GM06990 (cell line): ENCODE results near the gene TIMP4.

ENCODE experiments used
- DNase-seq: peaks from one replicate; pipeline ENCODE4 v3.0.0-alpha.2; 2011; ENCODE audit not compliant: insufficient read length; ENCODE audit errors: extremely low read depth
- H3K27me3 ChIP-seq: replicated peaks from 2 replicates; pipeline ENCODE4 v1.6.0; 2011; ENCODE audit warnings: low read length; ENCODE audit not compliant: control insufficient read depth, insufficient read depth
- H3K36me3 ChIP-seq: 2 replicates; pipeline ENCODE4 v1.5.1; 2011; ENCODE audit warnings: low read length; ENCODE audit not compliant: control insufficient read depth, insufficient read depth
- H3K4me3 ChIP-seq: replicated peaks from 2 replicates; pipeline ENCODE4 v1.5.1; 2011; ENCODE audit warnings: low read depth, mild to moderate bottlenecking, control low read depth, low read length
- TF ChIP-seq, protein P1 (sequence below): IDR thresholded peaks from 2 replicates; pipeline ENCODE4 v1.5.1; 2011; ENCODE audit warnings: low read length, control low read depth, mild to moderate bottlenecking, inconsistent platforms; ENCODE audit not compliant: insufficient read depth, poor library complexity, severe bottlenecking

Gene TIMP4

DNA sequence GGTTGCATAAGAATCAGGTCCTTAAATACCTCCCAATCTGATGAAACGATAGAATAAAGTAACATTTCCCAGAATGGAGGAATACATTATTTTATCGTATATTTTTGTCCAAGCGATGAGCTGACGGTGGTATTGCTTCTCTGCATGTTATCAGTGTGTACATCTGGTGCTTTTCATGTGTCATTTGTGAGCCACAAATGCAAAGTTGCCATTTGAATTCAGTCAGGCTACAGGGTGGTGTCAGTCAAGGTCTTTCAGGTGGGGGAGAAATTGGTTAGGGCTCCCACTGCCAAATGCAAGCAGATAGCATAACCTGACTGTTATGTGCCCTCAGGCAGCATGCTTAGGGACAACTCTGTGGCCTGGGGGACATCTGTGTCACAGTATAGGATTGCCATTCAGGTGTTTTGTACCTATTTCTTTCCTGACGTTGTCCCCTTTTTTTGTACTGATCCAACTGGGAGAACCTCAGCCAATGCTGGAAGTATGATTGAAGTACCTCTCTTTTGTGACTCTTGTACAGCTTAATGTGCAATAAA is 26.5 kb upstream of the TIMP4 start:
- H3K36me3 ChIP-seq: no peaks in the 10 kb centered on the region
- TF ChIP-seq, protein P1, sequence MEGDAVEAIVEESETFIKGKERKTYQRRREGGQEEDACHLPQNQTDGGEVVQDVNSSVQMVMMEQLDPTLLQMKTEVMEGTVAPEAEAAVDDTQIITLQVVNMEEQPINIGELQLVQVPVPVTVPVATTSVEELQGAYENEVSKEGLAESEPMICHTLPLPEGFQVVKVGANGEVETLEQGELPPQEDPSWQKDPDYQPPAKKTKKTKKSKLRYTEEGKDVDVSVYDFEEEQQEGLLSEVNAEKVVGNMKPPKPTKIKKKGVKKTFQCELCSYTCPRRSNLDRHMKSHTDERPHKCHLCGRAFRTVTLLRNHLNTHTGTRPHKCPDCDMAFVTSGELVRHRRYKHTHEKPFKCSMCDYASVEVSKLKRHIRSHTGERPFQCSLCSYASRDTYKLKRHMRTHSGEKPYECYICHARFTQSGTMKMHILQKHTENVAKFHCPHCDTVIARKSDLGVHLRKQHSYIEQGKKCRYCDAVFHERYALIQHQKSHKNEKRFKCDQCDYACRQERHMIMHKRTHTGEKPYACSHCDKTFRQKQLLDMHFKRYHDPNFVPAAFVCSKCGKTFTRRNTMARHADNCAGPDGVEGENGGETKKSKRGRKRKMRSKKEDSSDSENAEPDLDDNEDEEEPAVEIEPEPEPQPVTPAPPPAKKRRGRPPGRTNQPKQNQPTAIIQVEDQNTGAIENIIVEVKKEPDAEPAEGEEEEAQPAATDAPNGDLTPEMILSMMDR: no peak
- no peak for DNase-seq
- no peaks in the 10 kb centered on the region for H3K27me3 ChIP-seq
- H3K4me3 ChIP-seq: no peak overlapping the region

GRCh38 chr3:12184541-12184940 is 25.8 kb upstream of the TIMP4 start:
- H3K36me3 ChIP-seq: no peaks in the 10 kb centered on the region
- no peak for DNase-seq
- H3K27me3 ChIP-seq: no peaks in the 10 kb centered on the region
- H3K4me3 ChIP-seq: no peak overlapping the region
- TF ChIP-seq, protein P1: no peak

- Histone ChIP-seq H3K27me3 (no peaks in the 10 kb centered on the region), H3K4me3 (no peak overlapping the region), H3K36me3 (no peaks in the 10 kb centered on the region)
- TF ChIP-seq, protein P1: no peak
- DNase-seq: no peak
Measured at GRCh38 chr3:12182687-12183441, 24.2 kb upstream of the TIMP4 start.

- Histone ChIP-seq H3K4me3 (no peak overlapping the region), H3K36me3 (no peaks in the 10 kb centered on the region), H3K27me3 (no peaks in the 10 kb centered on the region)
- DNase-seq: no peak
- TF ChIP-seq, protein P1: no peak
Measured at GRCh38 chr3:12181806-12182205, 23.1 kb upstream of the TIMP4 start.

DNA sequence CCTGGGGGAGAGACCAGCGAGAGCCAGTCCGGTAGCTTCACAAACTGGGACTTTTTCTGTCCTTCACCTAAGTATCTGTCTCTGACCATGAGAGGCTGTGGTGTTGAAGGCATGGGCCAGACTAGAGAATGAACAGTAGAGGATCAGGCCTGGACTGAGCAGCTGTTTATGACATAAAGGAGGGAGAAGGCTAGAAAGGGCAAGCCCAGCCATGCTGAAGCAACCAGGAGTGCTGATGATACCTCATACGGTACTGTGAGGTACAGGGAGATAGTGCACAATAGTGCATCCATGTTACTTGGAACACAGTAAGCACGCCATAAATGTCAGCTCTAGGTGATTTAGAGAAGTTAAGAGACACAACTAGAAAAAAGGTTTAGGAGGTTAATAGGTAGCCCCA is 22.6 kb upstream of the TIMP4 start:
- H3K4me3 ChIP-seq: no peak overlapping the region

More for the DNA sequence above, 22.6 kb upstream of the TIMP4 start:
- TF ChIP-seq, protein P1: no peak
- no peak for DNase-seq
- no peaks in the 10 kb centered on the region for H3K36me3 ChIP-seq
- H3K27me3 ChIP-seq: no peaks in the 10 kb centered on the region
